H9 (cell line): ENCODE measurements around the gene MTCL1. TPM values are rescaled to one million over a fixed set of nuclear protein-coding genes. Genes with fewer than 3 reads are reported as not detected.

Experiments used
- DNase-seq: peaks from one replicate; pipeline ENCODE4 v3.0.0-alpha.2; 2017
- H2AFZ ChIP-seq: one replicate; pipeline ENCODE4 v1.6.1; 2013; ENCODE audit warnings: mild to moderate bottlenecking, low read length, control low read depth, moderate library complexity
- H2AK5ac ChIP-seq: 2 replicates; pipeline ENCODE4 v1.6.1; 2013; ENCODE audit warnings: low read length, control low read depth, mixed read lengths; ENCODE audit not compliant: insufficient read length
- H2BK120ac ChIP-seq: one replicate; pipeline ENCODE4 v1.6.1; 2013; ENCODE audit warnings: low read depth, mild to moderate bottlenecking, low read length, control low read depth, inconsistent platforms; ENCODE audit not compliant: poor library complexity, severe bottlenecking
- H2BK12ac ChIP-seq: 2 replicates; pipeline ENCODE4 v1.6.1; 2013; ENCODE audit warnings: low read length, control low read depth, mixed read lengths, low read depth; ENCODE audit not compliant: insufficient read length
- H2BK15ac ChIP-seq: 2 replicates; pipeline ENCODE4 v1.6.1; 2013; ENCODE audit warnings: low read depth, low read length, control low read depth
- H2BK20ac ChIP-seq: one replicate; pipeline ENCODE4 v1.6.1; 2013; ENCODE audit warnings: low read depth, mild to moderate bottlenecking, low read length, control low read depth, inconsistent platforms; ENCODE audit not compliant: poor library complexity, severe bottlenecking
- H2BK5ac ChIP-seq: 2 replicates; pipeline ENCODE4 v1.6.1; 2013; ENCODE audit warnings: low read length, control low read depth, mixed read lengths; ENCODE audit not compliant: insufficient read length
- H3K14ac ChIP-seq: 2 replicates; pipeline ENCODE4 v1.6.1; 2013; ENCODE audit warnings: low read length, control low read depth; ENCODE audit not compliant: insufficient read depth
- H3K18ac ChIP-seq: 2 replicates; pipeline ENCODE4 v1.6.1; 2013; ENCODE audit warnings: low read depth, mild to moderate bottlenecking, mixed read lengths, low read length, control low read depth; ENCODE audit not compliant: insufficient read length
- H3K23ac ChIP-seq: 2 replicates; pipeline ENCODE4 v1.6.1; 2013; ENCODE audit warnings: low read length, control low read depth, mixed read lengths, low read depth; ENCODE audit not compliant: insufficient read length
- H3K23me2 ChIP-seq: 2 replicates; pipeline ENCODE4 v1.6.1; 2013; ENCODE audit warnings: low read depth, mild to moderate bottlenecking, mixed read lengths, low read length, control low read depth; ENCODE audit not compliant: insufficient read length, poor library complexity, severe bottlenecking
- H3K27ac ChIP-seq: 2 replicates; pipeline ENCODE4 v1.5.1; 2013; ENCODE audit warnings: low read length, control low read depth, mixed read lengths, low read depth; ENCODE audit not compliant: insufficient read length
- H3K27me3 ChIP-seq: 2 replicates; pipeline ENCODE4 v1.6.1; 2013; ENCODE audit warnings: low read length, control low read depth, inconsistent platforms; ENCODE audit not compliant: insufficient read depth
- H3K4ac ChIP-seq: 2 replicates; pipeline ENCODE4 v1.6.1; 2013; ENCODE audit warnings: low read depth, mild to moderate bottlenecking, control low read depth, inconsistent platforms, low read length, moderate library complexity
- H3K4me1 ChIP-seq: 2 replicates; pipeline ENCODE4 v1.6.1; 2013; ENCODE audit warnings: low read length, control low read depth, inconsistent platforms; ENCODE audit not compliant: insufficient read depth
- H3K4me2 ChIP-seq: 2 replicates; pipeline ENCODE4 v1.6.1; 2013; ENCODE audit warnings: low read length, control low read depth, mixed read lengths; ENCODE audit not compliant: insufficient read length, insufficient read depth
- H3K56ac ChIP-seq: 2 replicates; pipeline ENCODE4 v1.6.1; 2013; ENCODE audit warnings: low read depth, mild to moderate bottlenecking, mixed read lengths, low read length, control low read depth; ENCODE audit not compliant: insufficient read length
- H3K79me1 ChIP-seq: 2 replicates; pipeline ENCODE4 v1.6.1; 2013; ENCODE audit warnings: low read depth, mild to moderate bottlenecking, moderate library complexity, low read length, control low read depth, inconsistent platforms; ENCODE audit not compliant: insufficient read depth, poor library complexity, severe bottlenecking
- H3K79me2 ChIP-seq: 2 replicates; pipeline ENCODE4 v1.6.1; 2013; ENCODE audit warnings: low read length, control low read depth, inconsistent platforms; ENCODE audit not compliant: insufficient read depth
- H3K9ac ChIP-seq: 2 replicates; pipeline ENCODE4 v1.6.1; 2013; ENCODE audit warnings: low read length, control low read depth, mixed read lengths; ENCODE audit not compliant: insufficient read length; ENCODE audit errors: extremely low read depth
- H3K9me3 ChIP-seq: one replicate; pipeline ENCODE4 v1.6.1; 2013; ENCODE audit warnings: low read depth, low read length, inconsistent platforms; ENCODE audit not compliant: control insufficient read depth
- H3T11ph ChIP-seq: one replicate; pipeline ENCODE4 v1.6.1; 2013; ENCODE audit warnings: mild to moderate bottlenecking, low read length, control low read depth, inconsistent platforms
- H4K20me1 ChIP-seq: one replicate; pipeline ENCODE4 v1.6.1; 2013; ENCODE audit not compliant: control insufficient read depth, insufficient read length, insufficient read depth
- H4K5ac ChIP-seq: 2 replicates; pipeline ENCODE4 v1.6.1; 2013; ENCODE audit warnings: low read depth, mild to moderate bottlenecking, mixed read lengths, low read length, control low read depth; ENCODE audit not compliant: insufficient read length
- H4K8ac ChIP-seq: replicated peaks from 2 replicates; pipeline ENCODE4 v1.6.1; 2013; ENCODE audit warnings: low read length, control low read depth, mixed read lengths, low read depth; ENCODE audit not compliant: insufficient read length
- H4K91ac ChIP-seq: 2 replicates; pipeline ENCODE4 v1.6.1; 2013; ENCODE audit warnings: low read depth, mild to moderate bottlenecking, moderate library complexity, mixed read lengths, low read length, control low read depth; ENCODE audit not compliant: insufficient read length
- H3K27ac Mint-ChIP-seq, 3 experiments: 2 replicates in 2 of 3; 3 replicates in 1 of 3; pipeline ENCODE4 v1.8.0; 2020 to 2021; ENCODE audit warnings: mixed read lengths in 3 of 3, mild to moderate bottlenecking in 1 of 3, moderate library complexity in 1 of 3
- H3K27me3 Mint-ChIP-seq: 2 replicates; pipeline ENCODE4 v1.8.0; 2021; ENCODE audit warnings: low read depth, mild to moderate bottlenecking, moderate library complexity, mixed read lengths
- H3K36me3 Mint-ChIP-seq, 3 experiments: 2 replicates in 2 of 3; 3 replicates in 1 of 3; pipeline ENCODE4 v1.8.0; 2020 to 2021; ENCODE audit warnings: low read depth in 3 of 3, mixed read lengths in 3 of 3; ENCODE audit not compliant: insufficient read depth in 1 of 3
- H3K4me1 Mint-ChIP-seq, 2 experiments: 2 replicates each; pipeline ENCODE4 v1.8.0; 2020; ENCODE audit warnings: mixed read lengths in 2 of 2
- H3K4me3 Mint-ChIP-seq, 2 experiments: 2 replicates in 1 of 2; 3 replicates in 1 of 2; pipeline ENCODE4 v1.8.0; 2020 to 2021; ENCODE audit warnings: mild to moderate bottlenecking in 2 of 2, mixed read lengths in 2 of 2, moderate library complexity in 1 of 2
- H3K9me3 Mint-ChIP-seq, 2 experiments: 2 replicates in 1 of 2; 3 replicates in 1 of 2; pipeline ENCODE4 v1.8.0; 2020; ENCODE audit warnings: mild to moderate bottlenecking in 2 of 2, mixed read lengths in 2 of 2, moderate library complexity in 1 of 2
- WGBS: extraction: QIAGEN DNeasy Blood & Tissue Kit; methylation state at CpG from one replicate; pipeline ENCODE4 v1.1.7; 2013; ENCODE audit warnings: missing lambda C conversion rate, low lambda C conversion rate, mixed read lengths; ENCODE audit not compliant: insufficient read length; ENCODE audit errors: extremely low coverage; 5-methylcytosine and 5-hydroxymethylcytosine counted together
- total RNA-seq: library from RNA; stranded (reverse); gene quantifications from 2 replicates; pipeline ENCODE4 v1.2.1, GENCODE V29; 2021
- TF ChIP-seq, protein P1 (sequence below): fragments of 200-600 bp; sonication (generic); conservative IDR thresholded peaks from 3 replicates; pipeline ENCODE4 v1.8.0; 2021; ENCODE audit warnings: antibody characterized with exemption, mild to moderate bottlenecking

Gene MTCL1
- total RNA-seq, 1 experiment from 2014 or later, result 50.7 TPM

DNA sequence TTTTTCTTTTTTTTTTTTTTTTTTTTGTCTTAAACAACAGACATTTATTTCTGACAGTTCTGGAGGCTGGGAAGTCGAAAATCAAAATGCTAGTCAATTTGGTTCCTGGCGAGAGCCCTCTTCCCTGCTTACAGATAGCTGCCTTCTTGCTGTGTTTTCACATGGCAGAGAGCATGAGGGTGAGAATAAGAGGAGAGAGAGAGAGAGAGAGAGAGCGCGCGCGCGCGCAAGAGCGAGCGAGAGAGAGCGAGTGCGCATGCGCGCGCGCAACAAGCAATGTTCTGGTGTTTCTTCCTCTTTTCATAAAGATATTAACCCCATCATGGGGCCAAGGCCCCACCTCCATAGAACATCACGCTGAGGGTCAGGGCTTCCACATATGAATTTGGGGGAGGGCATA lies 20.9 kb downstream of the MTCL1 start:
- WGBS, result no CpG with 5 or more reads among the region's 17 CpGs
- Histone ChIP-seq H2AK5ac (no peak overlapping the region), H4K5ac (no peak overlapping the region), H4K8ac (no peak overlapping the region), H4K91ac (no peak overlapping the region), H3K23me2 (no peaks in the 10 kb centered on the region), H3T11ph (no peak overlapping the region), H2BK12ac (no peak overlapping the region), H4K20me1 (no peaks in the 10 kb centered on the region), H3K79me2 (no peaks in the 10 kb centered on the region), H3K23ac (no peak overlapping the region), H3K14ac (no peak overlapping the region), H2BK20ac (no peak overlapping the region), H3K9ac (no peak overlapping the region), H2BK5ac (no peak overlapping the region), H2AFZ (no peak overlapping the region), H3K56ac (no peak overlapping the region), H3K4me2 (no peak overlapping the region), H3K4me1 (no peaks in the 10 kb centered on the region), H3K27me3 (no peaks in the 10 kb centered on the region), H2BK15ac (no peak overlapping the region), H2BK120ac (no peak overlapping the region), H3K27ac (no peak overlapping the region), H3K18ac (no peak overlapping the region), H3K79me1 (peaks cover 2% of the 10 kb centered on the region), H3K9me3 (no peaks in the 10 kb centered on the region), H3K4ac (no peak overlapping the region)
- Mint-ChIP-seq H3K27me3 (no peaks in the 10 kb centered on the region), H3K9me3 (peaks cover 0 to 3% of the 10 kb centered on the region in 2 experiments; a peak in 3 of 5 replicates), H3K4me1 (peaks cover 37 to 38% of the 10 kb centered on the region in 2 experiments), H3K27ac (peak overlapping the region in 2 of 3 experiments; percentile 47 to 87; a peak in 2 of 7 replicates), H3K36me3 (peaks cover 24 to 72% (median 50%) of the 10 kb centered on the region in 3 experiments), H3K4me3 (no peak overlapping the region)
- TF ChIP-seq, protein P1, sequence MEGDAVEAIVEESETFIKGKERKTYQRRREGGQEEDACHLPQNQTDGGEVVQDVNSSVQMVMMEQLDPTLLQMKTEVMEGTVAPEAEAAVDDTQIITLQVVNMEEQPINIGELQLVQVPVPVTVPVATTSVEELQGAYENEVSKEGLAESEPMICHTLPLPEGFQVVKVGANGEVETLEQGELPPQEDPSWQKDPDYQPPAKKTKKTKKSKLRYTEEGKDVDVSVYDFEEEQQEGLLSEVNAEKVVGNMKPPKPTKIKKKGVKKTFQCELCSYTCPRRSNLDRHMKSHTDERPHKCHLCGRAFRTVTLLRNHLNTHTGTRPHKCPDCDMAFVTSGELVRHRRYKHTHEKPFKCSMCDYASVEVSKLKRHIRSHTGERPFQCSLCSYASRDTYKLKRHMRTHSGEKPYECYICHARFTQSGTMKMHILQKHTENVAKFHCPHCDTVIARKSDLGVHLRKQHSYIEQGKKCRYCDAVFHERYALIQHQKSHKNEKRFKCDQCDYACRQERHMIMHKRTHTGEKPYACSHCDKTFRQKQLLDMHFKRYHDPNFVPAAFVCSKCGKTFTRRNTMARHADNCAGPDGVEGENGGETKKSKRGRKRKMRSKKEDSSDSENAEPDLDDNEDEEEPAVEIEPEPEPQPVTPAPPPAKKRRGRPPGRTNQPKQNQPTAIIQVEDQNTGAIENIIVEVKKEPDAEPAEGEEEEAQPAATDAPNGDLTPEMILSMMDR, result no peak
- DNase-seq, result no peak
